Progenitor cell of endocrine pancreas (in vitro differentiated cells): ENCODE data around the gene TPCN1. TPM values are rescaled to one million over a fixed set of nuclear protein-coding genes. Genes with fewer than 3 reads are reported as not detected.

ENCODE experiments used
- DNase-seq: peaks from one replicate; pipeline ENCODE4 v3.0.0; 2021; ENCODE audit warnings: low spot score; ENCODE audit not compliant: unreplicated experiment
- H3K27ac Mint-ChIP-seq: 2 replicates; pipeline ENCODE4 v1.8.0; 2021; ENCODE audit warnings: mild to moderate bottlenecking, moderate library complexity, mixed read lengths
- H3K27me3 Mint-ChIP-seq: 2 replicates; pipeline ENCODE4 v1.8.0; 2021; ENCODE audit warnings: mixed read lengths
- H3K36me3 Mint-ChIP-seq: 2 replicates; pipeline ENCODE4 v1.8.0; 2022; ENCODE audit warnings: mixed read lengths; ENCODE audit not compliant: insufficient read depth
- H3K4me1 Mint-ChIP-seq: 2 replicates; pipeline ENCODE4 v1.8.0; 2021; ENCODE audit warnings: low read depth, mixed read lengths
- H3K4me3 Mint-ChIP-seq: 2 replicates; pipeline ENCODE4 v1.8.0; 2021; ENCODE audit warnings: low read depth, mild to moderate bottlenecking, moderate library complexity, mixed read lengths
- H3K9me3 Mint-ChIP-seq: 2 replicates; pipeline ENCODE4 v1.8.0; 2021; ENCODE audit warnings: low read depth, mixed read lengths
- CTCF ChIP-seq: fragments of 200-600 bp; sonication (generic); IDR thresholded peaks from one replicate; pipeline ENCODE4 v1.5.0; 2021; ENCODE audit warnings: antibody characterized with exemption, mild to moderate bottlenecking; ENCODE audit not compliant: unreplicated experiment
- total RNA-seq: library from RNA; stranded (reverse); gene quantifications from 2 replicates; pipeline ENCODE4 v1.2.1, GENCODE V29; 2021

TPCN1 gene
- total RNA-seq, 1 donor from 2014 or later, result 34.1 TPM

GRCh38 chr12:113333418-113333750 lies 112.1 kb downstream of the TPCN1 start:
- H3K9me3 Mint-ChIP-seq, result no peaks in the 10 kb centered on the region
- TF ChIP-seq CTCF, result no peak
- H3K4me1 Mint-ChIP-seq, result peaks cover 2% of the 10 kb centered on the region
- H3K4me3 Mint-ChIP-seq, result no peak overlapping the region
- H3K36me3 Mint-ChIP-seq, result peaks cover 11% of the 10 kb centered on the region
- H3K27ac Mint-ChIP-seq, result no peak overlapping the region
- no peak for DNase-seq
- H3K27me3 Mint-ChIP-seq, result peaks cover 33% of the 10 kb centered on the region

- H3K36me3 Mint-ChIP-seq, result peaks cover 11% of the 10 kb centered on the region
- DNase-seq, result no peak
- no peak overlapping the region for H3K27ac Mint-ChIP-seq
- no peak for TF ChIP-seq CTCF
- H3K4me3 Mint-ChIP-seq, result peak overlapping the region; percentile 79
- H3K9me3 Mint-ChIP-seq, result no peaks in the 10 kb centered on the region
- H3K4me1 Mint-ChIP-seq, result peaks cover 2% of the 10 kb centered on the region
- H3K27me3 Mint-ChIP-seq, result peaks cover 33% of the 10 kb centered on the region
These were observed 112.9 kb downstream of the TPCN1 start for GRCh38 chr12:113333877-113334785.

- TF ChIP-seq CTCF, result no peak
- DNase-seq, result peak; percentile 90
- Mint-ChIP-seq H3K27ac (no peak within 1 kb of the TSS), H3K36me3 (peaks cover 11% of the 10 kb centered on the region), H3K4me1 (peaks cover 2% of the 10 kb centered on the region), H3K4me3 (peak within 1 kb of the TSS; percentile 79), H3K27me3 (peaks cover 33% of the 10 kb centered on the region), H3K9me3 (no peaks in the 10 kb centered on the region)
These were observed 113.7 kb downstream of the TPCN1 start, which contains the start of gene SLC8B1 for GRCh38 chr12:113334786-113335539. SLC8B1 (minus strand) TSS chr12:113335109; CDS start chr12:113332878, 2,231 bp downstream.

- peaks cover 23% of the 10 kb centered on the region for H3K27me3 Mint-ChIP-seq
- no peaks in the 10 kb centered on the region for H3K9me3 Mint-ChIP-seq
These were observed 118.3 kb downstream of the TPCN1 start for GRCh38 chr12:113339540-113339939.

More at GRCh38 chr12:113339540-113339939, 118.3 kb downstream of the TPCN1 start:
- no peak for TF ChIP-seq CTCF
- no peak overlapping the region for H3K4me3 Mint-ChIP-seq
- no peak for DNase-seq
- H3K4me1 Mint-ChIP-seq, result peaks cover 2% of the 10 kb centered on the region
- H3K36me3 Mint-ChIP-seq, result no peaks in the 10 kb centered on the region
- H3K27ac Mint-ChIP-seq, result no peak overlapping the region
